GM23338 (cell line): Measurements from ENCODE around the gene FCER1G. TPM values are rescaled to one million over a fixed set of nuclear protein-coding genes. Genes with fewer than 3 reads are reported as not detected.

Experiments used
- ATAC-seq: fragments of 200-7000 bp; cut with Tn5 transposase; 3 replicates; pipeline ENCODE4 v1.9.1; 2020
- DNase-seq: peaks from one replicate; pipeline ENCODE4 v3.0.0-alpha.2; 2015; ENCODE audit warnings: low spot score
- H2AFZ ChIP-seq: fragments of 200-600 bp; sonication (generic); 2 replicates; pipeline ENCODE4 v1.8.0; 2016; ENCODE audit warnings: antibody characterized with exemption, mild to moderate bottlenecking, moderate library complexity
- H3F3A ChIP-seq: fragments of 200-600 bp; sonication (generic); replicated peaks from 2 replicates; pipeline ENCODE4 v1.8.0; 2017; ENCODE audit warnings: antibody characterized with exemption, mixed run types, low read depth
- H3K27ac ChIP-seq: fragments of 200-600 bp; sonication (generic); 2 replicates; pipeline ENCODE4 v1.6.1; 2016; ENCODE audit warnings: low read depth
- H3K27me3 ChIP-seq: fragments of 200-600 bp; sonication (generic); 2 replicates; pipeline ENCODE4 v1.8.0; 2016; ENCODE audit warnings: mild to moderate bottlenecking, mixed run types, moderate library complexity; ENCODE audit not compliant: insufficient read depth
- H3K36me3 ChIP-seq: fragments of 200-600 bp; sonication (generic); 2 replicates; pipeline ENCODE4 v1.8.0; 2016; ENCODE audit warnings: mild to moderate bottlenecking; ENCODE audit not compliant: insufficient read depth
- H3K4me1 ChIP-seq: fragments of 200-600 bp; sonication (generic); 2 replicates; pipeline ENCODE4 v1.8.0; 2016; ENCODE audit warnings: mild to moderate bottlenecking, moderate library complexity; ENCODE audit not compliant: insufficient read depth
- H3K4me2 ChIP-seq: fragments of 200-600 bp; sonication (generic); 2 replicates; pipeline ENCODE4 v1.7.1; 2017; ENCODE audit warnings: mixed run types
- H3K4me3 ChIP-seq: fragments of 200-600 bp; sonication (generic); 2 replicates; pipeline ENCODE4 v1.6.1; 2016; ENCODE audit warnings: mixed run types
- H3K79me2 ChIP-seq: fragments of 200-600 bp; sonication (generic); replicated peaks from 2 replicates; pipeline ENCODE4 v1.8.0; 2017; ENCODE audit warnings: mild to moderate bottlenecking; ENCODE audit not compliant: insufficient read depth
- H3K9me2 ChIP-seq: fragments of 200-600 bp; sonication (generic); 2 replicates; pipeline ENCODE4 v1.8.0; 2017; ENCODE audit not compliant: insufficient read depth
- H4K20me1 ChIP-seq: fragments of 200-600 bp; sonication (generic); replicated peaks from 2 replicates; pipeline ENCODE4 v1.8.0; 2017; ENCODE audit warnings: mild to moderate bottlenecking; ENCODE audit not compliant: insufficient read depth
- H3K27ac Mint-ChIP-seq: 2 replicates; pipeline ENCODE4 v1.8.0; 2020; ENCODE audit warnings: inconsistent platforms, mild to moderate bottlenecking, moderate library complexity, mixed read lengths
- H3K27me3 Mint-ChIP-seq: 3 replicates; pipeline ENCODE4 v1.8.0; 2022; ENCODE audit warnings: low read depth, mild to moderate bottlenecking, moderate library complexity, mixed read lengths, inconsistent platforms; ENCODE audit not compliant: insufficient read depth, poor library complexity
- H3K36me3 Mint-ChIP-seq: 3 replicates; pipeline ENCODE4 v1.8.0; 2021; ENCODE audit warnings: low read depth, mild to moderate bottlenecking, inconsistent platforms, moderate library complexity, mixed read lengths
- H3K4me1 Mint-ChIP-seq: 3 replicates; pipeline ENCODE4 v1.8.0; 2020; ENCODE audit warnings: mild to moderate bottlenecking, inconsistent platforms, mixed read lengths
- H3K4me3 Mint-ChIP-seq: 3 replicates; pipeline ENCODE4 v1.8.0; 2021; ENCODE audit warnings: moderate library complexity, mild to moderate bottlenecking, inconsistent platforms, mixed read lengths
- H3K9me3 Mint-ChIP-seq: 3 replicates; pipeline ENCODE4 v1.8.0; 2020; ENCODE audit warnings: moderate library complexity, mild to moderate bottlenecking, inconsistent platforms, mixed read lengths
- CREB1 ChIP-seq: fragments of 250-450 bp; sonication (Bioruptor Pico); IDR thresholded peaks from 2 replicates; pipeline ENCODE4 v1.5.0; 2020; ENCODE audit warnings: low read depth, mild to moderate bottlenecking, moderate library complexity
- CTCF ChIP-seq, 2 experiments: fragments of 200-600 bp in 1 of 2; sonication (generic) in 1 of 2; conservative IDR thresholded peaks; 2 replicates each; pipeline versions ENCODE4 v1.5.1 to v1.6.1; 2016 to 2017; ENCODE audit warnings: antibody characterized with exemption in 2 of 2, low read depth in 2 of 2, mild to moderate bottlenecking in 2 of 2, moderate library complexity in 1 of 2
- ETS1 ChIP-seq: IDR thresholded peaks from 2 replicates; pipeline ENCODE4 v1.6.1; 2016; ENCODE audit warnings: antibody characterized with exemption
- EZH2phosphoT487 ChIP-seq: fragments of 200-600 bp; sonication (generic); IDR thresholded peaks from one replicate; pipeline ENCODE4 v1.8.1; 2018; ENCODE audit warnings: antibody characterized with exemption; ENCODE audit not compliant: unreplicated experiment
- JUNB ChIP-seq: IDR thresholded peaks from one replicate; pipeline ENCODE4 v1.6.1; 2016; ENCODE audit warnings: antibody characterized with exemption; ENCODE audit not compliant: unreplicated experiment
- ZNF114 ChIP-seq: fragments of 250-450 bp; sonication (Bioruptor Pico); IDR thresholded peaks from 2 replicates; pipeline ENCODE4 v1.5.0; 2020; ENCODE audit warnings: mild to moderate bottlenecking, moderate library complexity
- ZNF331 ChIP-seq: fragments of 250-450 bp; sonication (Bioruptor Pico); IDR thresholded peaks from 2 replicates; pipeline ENCODE4 v1.5.0; 2020; ENCODE audit warnings: low read depth, mild to moderate bottlenecking, moderate library complexity
- ZNF462 ChIP-seq: fragments of 250-450 bp; sonication (Bioruptor Pico); IDR thresholded peaks from 2 replicates; pipeline ENCODE4 v1.5.0; 2020; ENCODE audit warnings: mild to moderate bottlenecking, moderate library complexity
- polyA plus RNA-seq: library from polyadenylated mRNA; unstranded; fragments of >200 nt; fragmentation: Nextera tagmentation; extraction: Ambion mirVana; gene quantifications from 2 replicates; pipeline ENCODE4 v1.2.1, GENCODE V29; 2016
- total RNA-seq: library from RNA; depleted of rRNA; stranded (reverse); fragments of >200 nt; shearing (Covaris generic); gene quantifications from 2 replicates; pipeline ENCODE4 v1.2.3, GENCODE V29; 2014

FCER1G gene
- total and polyA plus RNA-seq, 2 experiments from 2014 or later: 1.1 TPM; not detected in 1

- Mint-ChIP-seq H3K27ac (no peak overlapping the region), H3K4me3 (no peak overlapping the region), H3K4me1 (peaks cover 34% of the 10 kb centered on the region), H3K36me3 (peaks cover 4% of the 10 kb centered on the region; the same call in 2 of the 3 replicates), H3K9me3 (no peaks in the 10 kb centered on the region; the same call in 2 of the 3 replicates), H3K27me3 (peaks cover 15% of the 10 kb centered on the region)
- Histone ChIP-seq H3K9me2 (no peaks in the 10 kb centered on the region), H3K4me2 (no peak overlapping the region), H3F3A (0 out of 2 replicates have a peak, but pooled peaks cover 3% of the 10 kb centered on the region), H4K20me1 (no peaks in the 10 kb centered on the region), H3K4me3 (no peak overlapping the region), H3K36me3 (no peaks in the 10 kb centered on the region), H3K27ac (no peak overlapping the region), H2AFZ (no peak overlapping the region), H3K27me3 (no peaks in the 10 kb centered on the region), H3K79me2 (no peaks in the 10 kb centered on the region), H3K4me1 (peaks cover 22% of the 10 kb centered on the region)
- TF ChIP-seq JUNB (no peak), ETS1 (no peak), EZH2phosphoT487 (no peak), CREB1 (CRISPR knock-in tag) (no peak), ZNF462 (CRISPR knock-in tag) (no peak), CTCF (conservative IDR thresholded peaks at IDR 0.05; ENCODE audit: low read depth in 2 of 2) (no peak), ZNF114 (no peak), ZNF331 (CRISPR knock-in tag) (no peak)
- no peak for DNase-seq
- no peak for ATAC-seq
Measured at GRCh38 chr1:161220002-161220401, 4.9 kb downstream of the FCER1G start.
